Activated CD8-positive, alpha-beta memory T cell treated with anti-CD3 and anti-CD28 coated beads, Interleukin-2, amount 50 U/mL, for 24 hours (primary cell): ENCODE results near the gene ABCD1.
"Not testable (repeated sequence)": the region's sequence is repeated elsewhere in the genome, so short reads cannot be mapped to it uniquely, and the experiment has no call there.

Experiments
- DNase-seq: peaks from one replicate; pipeline ENCODE4 v3.0.0-alpha.2; 2020; ENCODE audit errors: extremely low read depth

The ABCD1 gene

DNA sequence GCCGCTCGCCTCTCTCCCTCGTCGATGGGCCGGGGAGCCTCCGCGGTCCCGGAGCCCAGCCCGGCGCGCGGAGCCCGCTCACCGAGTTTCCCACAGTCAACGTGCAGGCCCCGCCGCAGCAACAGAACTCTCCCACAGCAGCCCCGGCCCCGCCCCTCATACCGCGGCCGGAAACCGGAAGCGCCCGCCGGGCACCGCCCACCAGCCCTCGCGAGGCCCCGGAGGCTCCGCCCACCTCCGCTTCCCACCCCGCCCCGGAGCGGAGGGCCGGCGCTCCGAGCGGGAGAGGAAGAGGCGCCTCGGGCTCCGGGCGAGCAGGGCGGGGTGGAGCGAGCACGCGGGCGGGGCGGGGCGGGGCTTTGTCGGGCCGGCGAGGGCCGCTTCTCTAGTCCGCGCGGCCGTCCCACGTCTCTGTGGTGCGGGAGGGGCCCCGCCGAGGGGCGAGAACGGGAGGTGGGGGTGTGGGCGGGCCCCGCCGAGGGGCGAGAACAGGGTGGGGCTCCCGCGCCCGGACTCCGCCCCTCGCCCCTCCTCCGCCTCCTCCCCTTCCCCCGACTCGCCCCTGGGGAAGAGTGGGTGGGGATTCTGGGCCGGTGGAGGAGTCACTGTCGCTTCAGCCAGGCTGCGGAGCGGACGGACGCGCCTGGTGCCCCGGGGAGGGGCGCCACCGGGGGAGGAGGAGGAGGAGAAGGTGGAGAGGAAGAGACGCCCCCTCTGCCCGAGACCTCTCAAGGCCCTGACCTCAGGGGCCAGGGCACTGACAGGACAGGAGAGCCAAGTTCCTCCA, at the start of gene ABCD1, which contains the start of gene BCAP31:
Gene ABCD1, plus strand, starts transcription at position 605 of the 787 bp plus-strand sequence. CDS start 411 bp downstream, outside the sequence.
Gene BCAP31, minus strand, starts transcription at position 136 of the 787 bp plus-strand sequence. CDS start 1,143 bp downstream, outside the sequence.
- DNase-seq: peak; percentile 39

DNA sequence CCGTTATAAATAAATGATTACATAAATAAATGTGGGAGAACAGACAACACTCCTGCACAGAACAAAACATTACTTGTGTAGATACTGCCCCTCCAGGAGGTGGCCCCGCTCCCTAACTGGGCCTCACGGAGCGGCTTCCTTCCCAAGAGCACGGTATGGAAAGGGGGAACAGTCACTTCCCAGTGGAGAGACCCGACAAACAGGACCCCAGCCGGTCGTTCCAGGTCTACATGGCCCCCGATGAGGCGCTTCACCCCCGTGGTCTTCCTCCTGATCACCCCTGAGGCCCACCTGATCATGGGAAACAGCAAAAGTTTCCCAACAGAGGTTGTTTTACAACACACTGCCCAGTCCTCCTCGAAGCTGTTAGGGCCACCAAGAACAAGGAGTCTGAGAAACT, 43.5 kb upstream of the ABCD1 start:
- no peak for DNase-seq

DNA sequence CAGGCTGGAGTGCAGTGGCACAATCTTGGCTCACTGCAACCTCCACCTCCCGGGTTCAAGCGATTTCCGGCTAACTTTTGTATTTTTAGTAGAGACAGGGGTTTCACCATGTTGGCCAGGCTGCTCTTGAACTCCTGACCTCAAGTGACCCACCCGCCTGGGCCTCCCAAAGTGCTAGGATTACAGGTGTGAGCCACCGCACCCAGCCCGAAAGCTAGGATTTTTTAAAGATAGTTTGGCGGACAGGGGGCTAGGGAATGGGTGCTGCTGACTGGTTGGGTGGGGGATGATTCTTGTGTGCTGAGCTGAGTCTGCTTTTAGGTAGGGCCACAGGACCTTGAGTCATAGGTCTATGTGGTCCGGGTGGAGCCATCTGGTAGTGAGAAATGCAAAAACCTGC, 41.2 kb upstream of the ABCD1 start:
- not testable (repeated sequence) for DNase-seq

DNA sequence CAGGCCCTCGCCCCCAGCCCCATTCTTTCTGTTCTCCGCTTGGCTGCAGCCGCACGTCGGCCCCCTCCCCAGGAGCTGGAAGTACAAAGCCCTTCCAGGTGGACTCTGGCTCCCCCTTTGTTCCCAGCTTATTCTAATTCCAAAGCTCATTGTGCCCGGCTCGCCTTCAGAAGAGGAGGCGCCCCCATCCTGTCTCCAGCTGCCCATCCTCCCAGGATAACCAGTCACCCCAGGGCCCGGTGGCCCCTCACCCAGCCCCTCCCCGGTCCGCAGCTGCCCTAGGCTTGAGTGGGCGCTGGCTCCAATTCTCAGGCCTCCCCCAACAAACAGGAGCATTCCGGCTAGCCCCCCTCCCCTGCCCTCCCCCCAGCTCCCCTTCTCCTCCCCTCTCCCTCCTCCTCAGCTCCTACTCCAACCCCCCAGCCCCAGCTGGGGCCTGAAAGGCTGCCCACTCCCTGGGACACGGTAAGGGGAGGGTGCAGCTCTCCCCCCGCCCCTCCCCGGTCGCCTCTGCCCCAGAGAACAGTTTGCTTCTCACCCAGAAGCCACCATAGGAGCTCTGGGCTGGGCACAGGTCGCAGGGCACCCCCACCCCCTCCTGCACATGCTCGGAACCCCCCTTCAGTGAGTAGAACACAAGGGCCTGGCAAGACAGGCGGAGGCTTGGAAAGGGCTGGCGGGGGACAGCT, 40.0 kb upstream of the ABCD1 start:
- DNase-seq: no peak

DNA sequence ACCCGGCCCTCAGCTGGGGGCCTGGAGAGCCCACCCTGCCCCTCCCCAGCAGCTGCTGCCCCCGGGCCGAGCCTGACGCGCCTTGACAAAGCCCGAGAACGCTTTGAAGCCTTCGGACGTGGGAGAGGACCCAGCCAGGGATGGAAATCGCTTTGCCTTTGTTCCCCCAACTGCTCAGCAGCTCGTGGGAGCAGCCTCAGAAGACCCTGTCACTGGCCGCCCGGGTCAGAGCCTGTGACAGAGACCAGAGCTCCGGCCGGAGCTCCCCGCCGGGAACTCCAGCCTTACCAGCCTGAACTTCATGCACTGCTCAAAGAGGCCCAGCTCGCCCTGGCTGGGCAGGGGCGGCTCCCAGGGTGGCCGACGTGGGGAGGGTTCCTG, 39.5 kb upstream of the ABCD1 start:
- no peak for DNase-seq

DNA sequence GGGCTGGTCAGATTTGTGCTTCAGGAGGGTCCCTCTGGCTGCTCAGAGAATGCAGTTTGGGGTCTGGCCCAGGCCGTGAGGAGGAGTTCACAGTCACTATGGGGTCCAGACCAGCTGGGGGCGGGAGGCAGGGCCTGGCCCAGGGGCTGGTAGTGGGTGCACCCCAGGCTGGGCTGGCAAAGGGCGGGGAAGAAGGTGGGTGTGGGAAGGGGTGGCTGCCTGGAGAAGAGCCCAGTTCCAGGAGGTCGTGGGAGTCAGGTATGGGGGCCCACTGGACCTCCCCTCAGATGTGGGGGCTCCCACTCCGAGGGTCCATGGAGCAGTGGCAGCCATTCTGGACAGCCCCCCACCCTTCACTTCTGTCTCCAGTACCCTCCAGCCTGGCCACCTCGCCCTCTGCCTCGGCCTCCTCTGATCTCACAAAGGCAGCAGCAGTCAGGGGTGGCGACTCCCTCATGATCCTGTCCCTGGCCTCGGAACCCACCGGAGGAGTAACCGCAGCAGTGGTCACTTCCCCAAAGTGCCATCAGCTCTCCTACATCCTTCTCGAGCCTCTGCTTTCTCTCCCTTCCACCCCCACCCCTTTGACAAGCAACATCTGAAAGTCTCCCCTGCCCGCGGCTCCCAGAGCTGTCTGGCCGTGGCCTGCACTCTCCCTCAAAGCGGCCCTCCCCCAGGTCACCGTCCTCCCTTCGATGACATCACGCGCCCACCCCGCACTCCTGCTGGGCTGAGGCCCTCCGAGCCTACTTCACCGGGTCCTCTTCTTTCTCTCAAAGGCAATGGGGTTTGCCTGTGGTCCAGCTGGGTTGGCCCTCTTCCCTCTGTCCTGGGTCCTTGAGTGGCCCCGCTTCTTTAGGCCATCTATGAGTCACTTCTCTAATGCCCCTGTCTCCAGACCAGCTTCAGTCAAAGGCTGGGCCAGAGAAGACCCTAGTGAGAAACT, 38.6 kb upstream of the ABCD1 start:
- DNase-seq: no peak

DNA sequence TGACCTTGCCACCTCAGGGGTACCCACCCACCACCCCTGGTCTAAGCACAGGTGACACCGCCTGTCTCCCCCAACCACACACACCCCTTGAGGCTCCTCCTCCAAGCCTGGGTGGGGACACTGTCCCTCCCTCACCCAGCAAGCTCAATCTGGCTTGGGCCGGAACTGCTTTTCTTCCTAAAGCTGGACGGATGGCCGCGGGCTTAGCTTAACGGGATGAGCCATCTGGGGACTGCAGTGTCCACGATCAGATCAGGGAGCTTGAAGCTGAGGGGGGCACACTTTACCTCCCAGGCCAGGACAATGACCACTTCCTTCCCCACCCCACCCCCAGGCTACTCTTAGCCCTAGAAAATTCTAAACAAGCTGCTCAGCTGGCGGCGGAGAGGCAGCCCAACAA, 37.9 kb upstream of the ABCD1 start:
- DNase-seq: no peak

DNA sequence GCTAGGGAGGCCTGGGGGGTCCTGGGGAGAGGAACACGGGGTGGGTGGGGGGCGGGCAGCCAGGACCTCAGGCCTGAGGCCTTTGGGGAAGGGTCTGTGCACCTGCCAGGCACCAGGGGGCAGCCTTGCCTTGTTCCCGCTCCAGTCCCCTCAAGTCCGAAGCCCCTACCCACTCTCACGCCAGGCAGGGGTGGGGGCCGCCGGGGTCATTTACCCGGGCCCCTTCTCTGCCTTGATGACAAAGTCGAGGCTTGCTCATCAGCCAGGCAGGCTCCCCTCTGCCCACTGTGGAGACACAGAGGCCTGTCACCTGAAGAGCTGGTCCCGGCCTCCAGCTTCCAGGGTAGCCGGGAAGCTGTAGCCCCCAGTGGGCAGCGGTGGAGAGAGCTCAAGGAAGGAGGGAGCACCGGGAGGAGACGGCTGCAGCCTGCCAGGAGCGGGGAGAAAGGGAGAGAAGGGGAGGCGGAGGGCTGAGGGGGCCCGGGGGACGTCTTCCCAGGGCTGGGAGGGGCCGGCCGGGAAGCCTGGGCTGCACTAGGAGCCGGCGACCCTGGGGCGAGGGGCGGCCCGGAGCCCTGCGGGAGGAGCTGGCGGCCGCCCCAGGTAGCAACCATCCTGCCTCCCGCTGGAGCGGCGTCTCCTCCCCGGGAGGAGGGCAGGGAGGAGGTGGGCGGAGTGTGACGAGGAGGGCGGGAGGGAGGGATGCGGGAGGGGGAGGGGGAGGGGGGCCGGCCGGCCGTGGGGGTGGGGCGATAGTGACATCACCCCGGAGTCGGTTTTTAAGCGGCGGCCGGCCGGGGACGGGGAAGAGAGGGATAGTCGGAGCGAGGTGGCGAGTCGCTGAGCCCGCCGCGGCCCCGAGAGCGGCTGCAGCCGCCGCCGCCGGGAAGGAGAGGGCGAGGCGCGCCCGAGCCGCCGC, 37.3 kb upstream of the ABCD1 start, which contains the start of gene SLC6A8:
Gene SLC6A8, plus strand, starts transcription at position 806 of the 919 bp plus-strand sequence. CDS start 649 bp downstream, outside the sequence.
- DNase-seq: no peak

DNA sequence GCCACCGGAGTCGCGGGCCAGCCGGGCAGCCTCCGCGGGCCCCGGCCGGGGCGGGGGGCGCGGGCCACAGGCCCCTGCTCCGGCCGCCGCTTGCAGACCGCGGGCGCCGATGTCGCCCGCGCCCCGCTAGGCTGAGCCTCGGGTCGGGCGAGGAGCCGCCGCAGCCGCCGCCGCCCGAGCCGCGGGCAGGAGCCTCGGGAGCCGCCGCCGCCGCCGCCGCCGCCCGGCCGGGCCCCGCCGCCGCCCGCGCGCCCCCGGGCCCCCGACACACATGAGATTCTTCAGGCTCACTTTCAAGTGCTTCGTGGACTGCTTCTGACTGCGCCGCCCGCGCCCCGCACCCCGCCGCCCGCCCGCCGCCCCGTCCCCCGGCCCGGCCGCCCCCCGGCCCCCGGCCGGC, 36.6 kb upstream of the ABCD1 start:
- no peak for DNase-seq

DNA sequence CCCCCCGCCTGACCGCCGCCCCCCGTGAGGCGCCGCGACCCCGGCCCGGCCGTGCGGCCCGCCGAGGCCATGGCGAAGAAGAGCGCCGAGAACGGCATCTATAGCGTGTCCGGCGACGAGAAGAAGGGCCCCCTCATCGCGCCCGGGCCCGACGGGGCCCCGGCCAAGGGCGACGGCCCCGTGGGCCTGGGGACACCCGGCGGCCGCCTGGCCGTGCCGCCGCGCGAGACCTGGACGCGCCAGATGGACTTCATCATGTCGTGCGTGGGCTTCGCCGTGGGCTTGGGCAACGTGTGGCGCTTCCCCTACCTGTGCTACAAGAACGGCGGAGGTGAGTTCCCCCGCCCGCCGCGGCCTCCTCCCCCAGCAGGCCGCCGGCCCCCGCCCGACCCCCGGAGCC, 36.1 kb upstream of the ABCD1 start:
- no peak for DNase-seq

DNA sequence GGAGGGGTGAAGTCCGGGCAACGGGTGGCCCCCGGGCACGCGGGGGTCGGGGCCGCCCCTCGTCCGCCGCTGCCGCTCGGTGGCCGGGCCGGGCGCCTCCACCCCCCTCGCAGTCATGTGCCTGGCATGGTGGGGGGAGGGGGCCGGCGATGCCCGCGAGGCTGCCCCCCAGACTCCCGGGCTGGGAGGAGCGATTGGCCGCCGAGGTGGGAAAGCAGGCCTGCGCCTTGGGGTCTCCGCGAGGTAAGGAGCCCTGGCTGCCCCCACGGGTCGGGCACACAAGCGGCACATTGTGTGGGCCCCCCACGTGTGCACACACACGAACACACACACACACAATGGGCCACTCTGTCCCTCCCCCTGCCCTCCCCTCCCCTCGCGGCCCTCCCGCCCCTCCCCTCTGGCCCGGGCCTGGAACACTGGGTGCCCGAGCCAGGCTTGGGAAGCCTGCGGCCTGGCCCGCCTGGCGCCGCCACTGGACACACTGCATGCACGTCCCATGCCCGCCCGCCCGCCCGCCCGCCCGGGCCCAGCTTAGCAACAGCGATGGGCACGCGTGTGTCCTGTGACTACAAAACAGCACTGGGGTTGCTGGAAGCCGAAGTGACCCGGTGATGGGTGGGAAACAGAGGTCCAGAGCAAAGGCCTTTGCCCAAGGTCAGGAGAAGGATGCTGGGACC, 35.6 kb upstream of the ABCD1 start:
- DNase-seq: no peak

DNA sequence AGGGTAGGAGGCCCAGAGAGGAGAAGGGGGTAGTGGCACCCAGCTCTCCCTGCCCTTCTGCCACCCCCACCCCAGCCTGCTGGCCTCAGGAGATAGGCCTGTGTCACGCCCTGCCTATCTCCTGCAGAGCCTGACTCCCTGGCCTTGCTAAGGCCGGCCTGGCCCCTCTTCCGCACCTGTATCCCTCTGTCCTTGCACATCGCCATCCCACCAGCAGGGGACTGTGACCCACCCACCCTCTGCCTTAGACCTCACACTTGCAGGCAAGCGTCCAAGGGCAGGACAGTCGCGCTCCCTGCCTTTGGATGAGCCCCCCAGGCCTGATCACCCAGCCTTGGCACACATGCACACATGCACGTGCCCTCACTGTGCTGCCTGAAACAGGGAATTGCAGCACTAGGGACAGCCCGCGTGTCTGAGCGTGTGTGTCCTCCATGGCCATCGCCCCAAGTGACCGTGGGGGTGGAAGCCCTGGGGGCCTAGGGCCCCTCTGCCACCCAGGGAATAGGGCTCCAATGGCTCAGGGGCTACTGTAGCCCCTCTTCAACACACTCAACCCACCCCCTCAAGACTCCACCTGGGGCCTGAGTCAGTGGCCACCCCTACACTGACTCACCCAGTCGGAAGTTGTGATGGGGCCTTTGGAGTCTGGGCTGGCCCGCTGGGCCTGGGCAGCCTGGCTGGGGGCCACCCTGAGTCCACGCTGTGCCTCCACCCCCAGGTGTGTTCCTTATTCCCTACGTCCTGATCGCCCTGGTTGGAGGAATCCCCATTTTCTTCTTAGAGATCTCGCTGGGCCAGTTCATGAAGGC, 34.8 kb upstream of the ABCD1 start:
- DNase-seq: no peak

DNA sequence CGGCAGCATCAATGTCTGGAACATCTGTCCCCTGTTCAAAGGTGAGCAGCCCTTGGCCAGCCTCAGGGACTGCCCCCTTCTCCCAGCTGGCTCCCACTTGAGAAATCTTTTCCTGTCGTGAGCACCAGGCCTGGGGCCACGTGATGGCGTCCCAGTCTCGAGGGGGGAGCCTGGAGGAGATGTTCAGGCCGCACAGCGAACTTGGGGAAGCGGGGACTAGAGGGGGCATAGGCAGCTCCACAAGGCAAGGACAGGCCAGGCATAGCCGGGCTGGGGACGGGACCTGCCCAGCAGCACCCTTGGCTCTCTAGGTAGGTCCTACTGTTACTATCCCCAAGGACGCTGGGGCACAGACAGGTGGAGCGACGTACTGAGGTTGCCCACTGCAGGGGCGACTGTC, 34.2 kb upstream of the ABCD1 start:
- no peak for DNase-seq

DNA sequence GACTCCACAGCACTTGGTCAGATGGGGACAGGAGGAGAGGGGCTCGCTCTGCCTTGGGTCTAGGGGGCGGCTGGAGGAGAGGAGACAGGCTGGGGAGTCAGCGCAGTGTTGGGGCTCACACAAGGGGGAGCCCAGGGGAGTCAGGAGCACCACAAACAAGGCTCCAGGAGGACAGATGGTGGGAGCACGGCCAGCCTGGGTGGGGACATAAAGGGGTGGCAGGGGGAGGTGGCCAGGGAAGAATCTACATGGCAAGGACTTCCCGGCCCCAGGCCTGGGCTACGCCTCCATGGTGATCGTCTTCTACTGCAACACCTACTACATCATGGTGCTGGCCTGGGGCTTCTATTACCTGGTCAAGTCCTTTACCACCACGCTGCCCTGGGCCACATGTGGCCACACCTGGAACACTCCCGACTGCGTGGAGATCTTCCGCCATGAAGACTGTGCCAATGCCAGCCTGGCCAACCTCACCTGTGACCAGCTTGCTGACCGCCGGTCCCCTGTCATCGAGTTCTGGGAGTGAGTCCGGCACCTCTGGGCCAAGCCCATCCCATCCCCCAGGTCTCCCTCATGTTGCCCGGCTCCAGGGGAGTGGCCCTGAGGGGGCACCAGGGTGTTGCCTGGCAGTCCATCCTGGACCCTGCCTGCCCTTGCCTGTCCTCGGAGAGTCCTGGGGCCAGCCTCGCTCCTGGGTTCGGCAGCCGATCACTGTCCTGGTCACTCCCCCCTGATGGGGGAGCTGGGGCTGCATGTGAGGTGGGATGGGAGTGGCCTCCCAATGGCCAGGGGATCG, 33.4 kb upstream of the ABCD1 start:
- not testable (repeated sequence) for DNase-seq

DNA sequence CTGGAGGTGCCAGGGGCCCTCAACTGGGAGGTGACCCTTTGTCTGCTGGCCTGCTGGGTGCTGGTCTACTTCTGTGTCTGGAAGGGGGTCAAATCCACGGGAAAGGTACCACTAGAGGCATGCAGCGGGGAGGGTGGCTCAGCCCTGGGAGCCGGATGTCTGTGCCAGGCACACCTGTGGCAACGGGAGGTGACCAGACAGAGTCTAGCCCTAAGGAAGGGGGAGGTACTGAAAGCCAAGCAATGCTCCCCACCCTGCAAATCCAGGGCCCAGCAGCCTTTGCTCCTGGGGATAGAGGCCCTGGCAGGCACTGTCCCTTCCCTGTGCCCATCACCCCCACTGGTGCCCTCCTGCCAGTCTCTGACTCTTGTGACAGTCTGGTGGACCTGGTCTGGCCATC, 32.7 kb upstream of the ABCD1 start:
- no peak for DNase-seq

DNA sequence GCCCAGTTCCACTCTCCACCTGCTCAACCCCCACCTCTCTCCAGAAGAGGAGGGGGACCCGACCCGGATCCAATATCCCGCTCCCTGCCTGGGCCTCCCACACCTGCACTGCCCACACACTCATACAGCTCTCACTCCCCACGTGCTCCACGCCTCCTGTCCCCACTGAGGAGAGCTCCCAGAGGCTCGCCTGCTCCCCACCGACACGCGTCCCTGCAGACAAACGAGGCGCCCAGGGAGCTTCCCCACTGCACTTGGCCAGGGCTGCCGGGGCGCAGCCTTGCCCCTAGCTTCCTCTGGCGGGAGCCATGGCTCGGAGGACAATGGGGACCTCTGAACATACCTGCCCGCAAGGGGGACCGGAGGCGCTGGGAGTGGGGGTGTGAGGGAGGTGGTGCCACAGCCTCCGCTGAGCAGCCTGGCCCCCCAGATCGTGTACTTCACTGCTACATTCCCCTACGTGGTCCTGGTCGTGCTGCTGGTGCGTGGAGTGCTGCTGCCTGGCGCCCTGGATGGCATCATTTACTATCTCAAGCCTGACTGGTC, 32.0 kb upstream of the ABCD1 start:
- DNase-seq: no peak

DNA sequence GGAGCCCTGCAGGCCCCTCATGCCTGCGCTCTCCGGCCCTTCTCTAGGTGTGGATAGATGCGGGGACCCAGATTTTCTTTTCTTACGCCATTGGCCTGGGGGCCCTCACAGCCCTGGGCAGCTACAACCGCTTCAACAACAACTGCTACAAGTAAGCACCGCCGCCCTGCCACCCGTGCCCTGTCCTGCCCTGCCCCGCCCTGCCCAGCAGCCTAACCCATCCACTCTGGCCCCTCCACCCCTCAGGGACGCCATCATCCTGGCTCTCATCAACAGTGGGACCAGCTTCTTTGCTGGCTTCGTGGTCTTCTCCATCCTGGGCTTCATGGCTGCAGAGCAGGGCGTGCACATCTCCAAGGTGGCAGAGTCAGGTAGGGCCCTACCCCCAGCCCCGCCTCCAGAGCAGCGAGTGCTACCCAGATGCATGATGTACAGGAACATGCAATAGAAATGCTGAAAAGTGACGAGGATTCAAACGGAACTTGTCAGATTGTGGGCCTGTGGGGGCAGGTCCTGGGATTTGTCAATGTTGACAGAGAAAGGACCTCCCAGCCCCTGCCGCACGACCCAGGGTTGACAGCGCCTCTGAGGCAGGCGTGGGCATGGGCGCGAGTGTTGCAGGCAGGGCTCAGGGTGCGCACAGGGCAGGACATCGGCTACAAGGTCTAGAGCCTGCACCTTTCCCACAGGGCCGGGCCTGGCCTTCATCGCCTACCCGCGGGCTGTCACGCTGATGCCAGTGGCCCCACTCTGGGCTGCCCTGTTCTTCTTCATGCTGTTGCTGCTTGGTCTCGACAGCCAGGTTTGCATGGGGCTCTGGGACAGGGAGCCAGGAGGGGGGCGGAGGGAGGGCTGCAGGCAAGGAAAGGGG, 31.2 kb upstream of the ABCD1 start:
- no peak for DNase-seq
